NCI-H1694 (cell line): ENCODE results near the gene RAB8A.
"Not testable (repeated sequence)": the region's sequence is repeated elsewhere in the genome, so short reads cannot be mapped to it uniquely, and the experiment has no call there.

Experiments
- DNase-seq: peaks from one replicate; lab custom pipeline; 2025; lab: John Stamatoyannopoulos, UW

Gene RAB8A

GRCh38 chr19:16142032-16142580 lies 30.4 kb downstream of the RAB8A start:
- no peak for DNase-seq

DNA sequence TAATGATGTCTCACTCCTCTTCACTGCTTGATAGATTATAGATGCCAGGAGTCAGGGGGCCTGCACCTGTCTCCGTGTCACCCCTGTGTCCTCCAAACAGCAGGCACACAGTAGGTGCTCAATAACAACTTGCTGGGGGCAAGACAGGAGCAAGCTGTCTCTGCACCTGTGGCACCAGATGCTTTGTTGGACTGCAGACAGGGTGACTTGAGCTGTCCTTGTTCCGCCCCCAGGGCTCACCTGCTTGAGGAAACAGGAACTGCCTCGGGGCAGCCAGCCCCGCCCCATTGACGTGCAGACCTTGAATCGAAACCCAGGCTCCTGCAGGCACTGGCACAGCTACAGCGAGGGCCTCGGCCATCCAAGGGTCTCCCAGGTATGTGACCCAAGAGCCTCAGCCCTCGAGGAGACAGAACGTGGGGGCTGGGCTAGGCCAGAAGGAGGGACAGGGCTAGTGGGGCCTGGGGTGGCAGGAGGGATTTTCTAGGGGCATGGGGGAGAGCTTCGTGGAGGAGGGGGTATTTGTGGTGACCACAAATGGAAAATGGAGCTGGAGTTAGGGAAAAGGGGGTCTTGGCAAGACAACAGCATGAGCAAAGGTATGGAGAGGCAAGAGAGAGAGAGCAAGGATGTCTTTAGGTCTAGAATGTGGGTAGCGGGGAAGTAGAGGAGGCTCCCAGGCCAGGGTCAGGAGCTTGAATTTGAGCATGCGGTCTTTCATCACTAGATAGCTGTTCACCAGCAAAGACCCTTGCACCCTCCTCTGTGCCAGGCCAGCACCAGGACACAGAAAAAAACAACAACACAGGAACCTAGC lies 31.9 kb downstream of the RAB8A start, which contains the start of gene HSH2D:
HSH2D (plus strand) TSS at position 287 of the 817 bp plus-strand sequence. CDS start 5,066 bp downstream, outside the sequence.
- DNase-seq, result no peak

GRCh38 chr19:16144216-16144581 lies 32.5 kb downstream of the RAB8A start:
- no peak for DNase-seq

DNA sequence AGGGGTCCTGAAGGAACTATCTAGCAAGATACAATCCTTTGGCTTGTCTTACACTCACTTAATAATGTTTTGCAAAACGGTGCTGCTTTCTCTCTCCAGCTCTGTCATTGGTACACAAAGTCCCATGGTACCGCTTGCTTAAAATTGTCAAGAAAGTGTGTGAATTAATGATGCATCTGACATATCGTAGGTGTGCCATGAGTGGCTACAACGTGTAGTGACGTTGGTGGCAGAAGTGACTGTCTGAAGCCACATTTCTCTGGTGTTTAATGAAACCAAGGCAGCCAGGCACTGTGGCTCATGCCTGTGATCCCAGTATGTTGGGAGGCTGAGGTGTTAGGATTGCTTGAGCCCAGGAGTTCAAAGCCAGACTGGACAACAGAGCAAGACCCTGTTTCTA lies 34.4 kb downstream of the RAB8A start:
- no peak for DNase-seq

DNA sequence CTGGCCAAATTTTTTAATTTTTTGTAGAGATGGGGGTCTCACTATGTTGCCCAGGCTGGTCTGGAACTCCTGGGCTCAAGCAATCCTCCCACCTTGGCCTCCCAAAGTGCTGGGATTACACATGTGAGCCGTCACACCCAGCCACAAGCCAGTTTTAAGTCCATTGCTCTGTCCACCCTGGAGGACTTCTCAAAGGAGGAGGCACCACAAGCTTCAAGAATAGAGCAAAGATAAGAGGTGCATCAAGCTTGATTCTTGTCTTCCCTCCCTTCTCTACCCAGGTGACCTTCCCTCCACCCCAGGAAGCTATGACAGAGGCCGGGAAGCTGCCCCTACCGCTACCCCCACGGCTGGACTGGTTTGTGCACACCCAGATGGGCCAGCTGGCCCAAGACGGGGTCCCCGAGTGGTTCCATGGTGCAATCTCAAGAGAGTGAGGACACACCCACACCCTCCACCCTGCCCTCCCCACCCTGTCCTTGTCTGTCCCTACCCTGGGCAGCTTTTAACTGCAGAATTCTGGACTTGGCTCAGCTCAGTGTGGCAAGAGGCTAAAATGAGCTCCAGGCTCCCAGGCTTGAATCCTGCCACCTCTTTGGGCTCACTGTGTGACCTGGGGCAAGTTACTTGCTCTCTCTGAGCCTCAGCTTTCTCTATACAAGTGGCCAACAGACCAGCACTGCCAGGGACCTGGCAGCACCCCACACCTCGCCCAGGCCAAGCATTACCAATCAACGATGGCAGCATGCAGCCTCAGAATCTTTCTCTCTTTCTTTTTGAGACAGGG lies 36.9 kb downstream of the RAB8A start:
- DNase-seq, result no peak

DNA sequence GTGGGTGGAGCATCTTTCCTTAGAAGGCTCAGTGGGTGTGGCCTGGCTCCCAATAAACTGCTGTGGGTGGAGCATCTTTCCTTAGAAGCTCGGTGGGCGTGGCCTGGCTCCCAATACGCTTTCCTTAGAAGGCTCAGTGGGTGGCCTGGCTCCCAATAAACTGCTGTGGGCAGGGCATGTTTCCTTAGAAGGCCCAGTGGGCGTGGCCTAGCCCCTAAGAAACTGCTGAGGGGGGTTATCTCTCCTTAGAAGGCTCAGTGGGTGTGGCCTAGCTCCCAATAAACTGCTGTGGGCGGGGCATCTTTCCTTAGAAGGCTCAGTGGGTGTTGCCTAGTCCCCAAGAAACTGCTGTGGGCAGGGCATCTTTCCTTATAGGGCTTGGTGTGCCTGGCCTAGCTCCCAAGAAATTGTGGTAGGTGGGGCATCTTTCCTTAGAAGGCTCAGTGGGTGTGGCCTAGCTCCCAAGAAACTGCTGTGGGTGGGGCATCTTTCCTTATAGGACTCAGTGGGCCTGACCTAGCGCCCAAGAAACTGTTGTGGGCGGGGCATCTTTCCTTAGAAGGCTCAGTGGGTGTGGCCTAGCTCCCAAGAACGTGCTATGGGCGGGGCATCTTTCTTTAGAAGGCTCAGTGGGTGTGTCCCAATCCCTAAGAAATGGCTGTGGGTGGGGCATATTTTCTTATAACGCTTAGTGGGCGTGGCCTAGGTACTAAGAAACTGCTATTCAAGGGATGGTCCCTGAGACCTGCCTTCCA lies 42.1 kb downstream of the RAB8A start:
- DNase-seq, result no peak

DNA sequence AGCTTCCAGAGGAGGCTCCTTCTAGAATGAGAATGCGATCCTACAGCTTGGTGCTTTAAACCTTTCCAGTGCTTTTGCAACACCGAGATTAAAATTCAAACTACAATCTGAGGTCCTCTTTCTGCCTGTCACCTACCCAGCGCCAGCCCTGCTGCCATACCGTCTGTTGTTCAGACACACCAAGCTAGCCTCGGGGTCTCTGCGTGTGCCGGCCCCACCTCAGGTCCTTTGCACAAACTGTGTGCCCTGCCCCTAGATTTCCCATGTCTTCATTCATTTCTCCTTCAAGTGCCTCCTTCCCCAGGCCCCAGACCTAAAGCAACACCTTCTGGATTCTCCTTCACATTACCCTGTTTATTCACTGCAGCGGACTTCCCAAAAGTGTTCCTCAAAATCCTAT lies 42.9 kb downstream of the RAB8A start:
- DNase-seq, result no peak

- DNase-seq, result no peak
Measured at GRCh38 chr19:16155128-16155527, 43.4 kb downstream of the RAB8A start.

GRCh38 chr19:16156904-16157303 lies 45.2 kb downstream of the RAB8A start:
- DNase-seq, result no peak

DNA sequence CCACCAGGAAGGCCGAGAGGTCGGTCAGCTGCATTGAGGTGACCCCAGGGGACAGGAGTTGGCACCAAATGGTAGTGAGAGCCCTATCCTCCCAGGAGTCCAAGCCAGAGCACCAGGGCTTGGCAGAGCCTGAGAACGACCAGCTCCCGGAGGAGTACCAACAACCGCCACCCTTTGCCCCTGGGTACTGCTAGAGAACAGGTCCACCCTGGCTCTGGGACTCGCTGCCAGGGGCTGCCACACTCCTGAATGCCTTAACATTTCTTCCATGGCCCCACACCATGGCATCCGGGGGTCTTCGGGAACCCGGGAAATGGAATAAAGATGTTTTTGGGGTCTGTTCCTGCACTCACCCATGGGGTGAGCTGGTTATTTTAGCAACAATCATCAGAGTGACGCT lies 45.9 kb downstream of the RAB8A start:
- no peak for DNase-seq

- DNase-seq, result no peak
Measured at GRCh38 chr19:16159655-16160054, 48.0 kb downstream of the RAB8A start.

GRCh38 chr19:16160445-16160942 lies 48.8 kb downstream of the RAB8A start:
- DNase-seq, result no peak

DNA sequence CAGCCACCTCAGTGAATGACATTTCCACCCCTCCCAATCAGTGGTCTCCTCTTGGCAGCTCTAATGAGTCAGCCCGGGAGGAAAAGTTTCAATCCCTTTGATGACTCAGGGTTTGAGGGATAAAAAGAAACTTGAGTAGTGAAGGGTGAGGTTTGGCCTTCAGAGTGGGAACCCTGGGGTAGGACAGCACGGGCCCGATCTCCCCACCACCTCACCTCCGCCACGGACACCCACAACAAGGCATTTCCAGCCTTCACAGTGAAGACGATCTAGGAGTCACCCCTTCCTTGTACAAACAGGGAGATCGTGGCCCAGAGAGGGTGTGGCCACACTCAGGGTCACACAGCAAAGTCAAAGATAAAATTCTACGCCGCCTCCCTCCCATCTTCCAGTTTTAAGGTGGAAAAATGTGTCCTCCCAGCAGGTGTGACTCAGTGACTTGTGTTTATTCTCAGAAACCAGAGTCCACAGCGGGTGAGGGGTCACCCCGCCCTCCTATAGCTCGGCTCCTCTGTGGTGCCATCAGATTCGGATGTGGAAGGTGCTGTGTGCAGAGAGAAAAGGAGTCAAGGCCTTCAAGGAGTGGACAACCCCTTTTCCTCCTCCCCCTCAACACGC lies 49.4 kb downstream of the RAB8A start:
- DNase-seq, result no peak

DNA sequence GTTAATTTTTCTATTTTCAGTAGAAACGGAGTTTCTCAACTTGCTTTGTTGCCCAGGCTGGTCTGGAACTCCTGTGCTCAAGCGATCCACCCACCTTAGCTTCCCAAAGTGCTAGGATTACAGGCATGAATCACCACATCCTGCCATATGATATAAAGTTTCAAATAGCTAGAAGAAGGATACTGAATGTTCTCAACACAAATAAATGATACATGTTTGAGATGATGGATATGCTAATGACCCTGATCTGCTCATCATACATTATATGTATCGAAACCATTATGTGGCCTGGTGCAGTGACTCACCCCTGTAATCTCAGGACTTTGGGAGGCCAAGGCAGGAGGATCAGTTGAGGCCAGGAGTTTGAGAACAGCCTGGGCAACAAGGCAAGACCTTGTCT lies 50.2 kb downstream of the RAB8A start:
- no peak for DNase-seq

GRCh38 chr19:16164222-16164890 lies 52.7 kb downstream of the RAB8A start:
- DNase-seq, result no peak

- no peak for DNase-seq
Measured at GRCh38 chr19:16166417-16166816, 54.7 kb downstream of the RAB8A start.

DNA sequence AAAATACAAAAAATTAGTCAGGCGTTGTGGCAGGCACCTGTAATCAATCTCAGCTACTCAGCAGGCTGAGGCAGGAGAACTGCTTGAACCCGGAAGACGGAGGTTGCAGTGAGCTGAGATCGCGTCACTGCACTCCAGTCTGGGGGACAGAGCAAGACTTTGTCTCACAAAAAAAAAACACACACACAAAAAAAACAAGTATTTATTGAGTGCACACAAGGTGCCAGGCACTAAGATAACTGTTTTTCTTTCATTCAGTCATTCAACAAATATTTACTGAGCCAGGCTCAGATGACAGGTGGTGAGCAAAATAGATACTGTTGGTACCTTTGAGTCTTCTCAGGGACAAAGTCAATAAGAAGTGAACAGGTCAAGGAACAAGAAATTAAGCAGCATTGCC lies 55.4 kb downstream of the RAB8A start:
- no peak for DNase-seq

DNA sequence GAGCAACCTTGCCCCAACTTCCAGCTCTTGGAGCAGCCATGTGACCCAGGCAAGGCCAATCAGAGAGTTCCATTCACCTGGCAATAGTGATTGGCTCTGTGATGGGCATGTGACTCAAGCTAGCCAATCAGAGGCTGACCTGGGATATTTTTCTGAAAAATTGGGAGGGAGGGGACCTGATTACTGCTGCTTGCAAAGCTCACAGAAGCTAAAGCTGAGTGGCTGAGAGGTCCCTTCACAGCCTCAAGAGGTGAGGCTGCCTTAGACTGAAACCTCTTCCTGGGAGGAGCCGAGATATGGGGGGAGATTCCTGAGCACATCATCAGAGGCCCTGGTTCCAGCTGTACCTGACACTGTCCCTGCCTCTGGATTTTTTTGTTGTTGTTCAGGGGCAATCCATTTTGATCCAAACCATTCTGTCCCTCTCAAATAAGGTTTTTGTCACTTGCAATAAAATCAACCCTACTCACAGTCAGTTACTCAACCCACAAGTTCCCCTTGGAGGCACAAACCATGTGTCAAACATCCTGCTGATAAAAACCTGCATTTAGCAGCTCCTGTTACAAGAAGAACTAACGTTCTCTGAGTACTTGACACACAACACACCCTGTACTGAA lies 56.9 kb downstream of the RAB8A start:
- DNase-seq, result no peak

DNA sequence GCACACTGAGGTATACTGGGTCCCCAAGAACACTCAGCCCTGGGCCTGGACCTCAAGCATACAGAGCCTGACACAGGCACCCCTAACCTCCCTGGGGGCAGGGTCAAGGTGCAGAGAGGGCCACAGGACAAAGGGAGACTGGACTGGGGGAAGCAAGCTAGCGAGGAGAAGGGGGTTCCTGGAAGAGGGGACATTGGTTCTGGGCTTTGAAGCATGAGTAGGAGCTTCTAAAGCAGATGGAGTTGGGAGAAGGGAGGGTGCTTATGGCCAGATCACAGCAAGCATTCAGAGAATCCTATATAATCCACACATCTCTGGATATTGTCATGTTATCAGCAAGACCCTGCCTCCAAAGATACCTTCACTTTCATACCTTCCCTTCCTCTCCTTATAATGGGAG lies 58.4 kb downstream of the RAB8A start:
- no peak for DNase-seq

DNA sequence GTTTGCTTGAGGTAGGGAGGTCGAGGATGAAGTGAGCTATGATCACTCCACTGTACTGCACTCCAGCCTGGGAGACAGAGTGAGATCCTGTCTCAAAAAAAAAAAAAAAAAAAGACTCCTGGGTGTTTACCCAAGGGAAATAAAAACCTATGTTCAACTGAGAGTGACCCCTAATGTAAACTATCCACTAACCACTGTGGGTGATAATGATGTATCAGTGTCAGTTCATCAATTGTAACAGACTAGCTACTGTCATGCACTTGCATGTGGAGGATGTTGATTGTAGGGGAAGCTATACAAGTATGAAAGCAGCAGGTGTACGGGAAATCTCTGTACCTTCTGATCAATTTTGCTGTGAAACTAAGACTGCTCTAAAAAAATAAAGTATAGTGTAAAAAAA lies 64.3 kb downstream of the RAB8A start:
- DNase-seq, result no peak

GRCh38 chr19:16178866-16179265 lies 67.2 kb downstream of the RAB8A start:
- not testable (repeated sequence) for DNase-seq
